HEK293 (cell line): ENCODE results near the gene TAF5L.

Experiments
- CTCF ChIA-PET: fragments of 350-600 bp; formaldehyde crosslinking; extraction: SDS; loops from one replicate; lab custom pipeline; 2021; ENCODE audit warnings: antibody characterized with exemption; lab: Yijun Ruan, JAX
- POLR2A ChIA-PET: fragments of 300-600 bp; formaldehyde crosslinking; extraction: SDS; loops from one replicate; lab custom pipeline; 2020; ENCODE audit warnings: antibody characterized with exemption, inconsistent platforms; lab: Yijun Ruan, JAX
- H3K27ac ChIP-seq: fragments of 200-500 bp; sonication (Bioruptor generic); 2 replicates; pipeline ENCODE4 v1.5.1; 2014; ENCODE audit warnings: low read depth, low read length, control low read depth, inconsistent platforms; ENCODE audit errors: extremely low read depth
- H3K36me3 ChIP-seq, 2 experiments: fragments of 200-500 bp in 1 of 2; sonication (Bioruptor generic) in 1 of 2; 1 replicate in 1 of 2; 2 replicates in 1 of 2; pipeline ENCODE4 v1.5.1; 2014 to 2017; ENCODE audit warnings: inconsistent platforms in 2 of 2, low read length in 2 of 2; ENCODE audit not compliant: control insufficient read depth in 2 of 2, insufficient read depth in 1 of 2
- H3K4me1 ChIP-seq: fragments of 200-500 bp; sonication (Bioruptor generic); 2 replicates; pipeline ENCODE4 v1.5.1; 2014; ENCODE audit warnings: mild to moderate bottlenecking, low read length, inconsistent platforms; ENCODE audit not compliant: control insufficient read depth, insufficient read depth
- H3K4me3 ChIP-seq: 2 replicates; pipeline ENCODE4 v1.5.1; 2011; ENCODE audit warnings: low read depth, mild to moderate bottlenecking, control low read depth, low read length, moderate library complexity
- H3K9me3 ChIP-seq: fragments of 200-500 bp; sonication (Bioruptor generic); 2 replicates; pipeline ENCODE4 v1.5.1; 2014; ENCODE audit warnings: low read depth, low read length, inconsistent platforms; ENCODE audit not compliant: control insufficient read depth, insufficient read depth
- GLI2 ChIP-seq: fragments of 450-650 bp; formaldehyde crosslinking; IDR thresholded peaks from 2 replicates; pipeline ENCODE4; 2017; ENCODE audit warnings: missing biosample characterization, missing genetic modification characterization, low read depth, borderline replicate concordance
- KLF1 ChIP-seq: fragments of 450-650 bp; formaldehyde crosslinking; IDR thresholded peaks from 2 replicates; pipeline ENCODE4 v1.5.1; 2016; ENCODE audit warnings: missing biosample characterization, missing genetic modification characterization
- PRDM1 ChIP-seq: fragments of 450-650 bp; formaldehyde crosslinking; IDR thresholded peaks from 2 replicates; pipeline ENCODE4; 2016; ENCODE audit warnings: missing biosample characterization, missing genetic modification characterization
- SP7 ChIP-seq: fragments of 450-650 bp; formaldehyde crosslinking; IDR thresholded peaks from 2 replicates; pipeline ENCODE4 v1.5.1; 2016; ENCODE audit warnings: missing biosample characterization, missing genetic modification characterization
- WT1 ChIP-seq: fragments of 450-650 bp; formaldehyde crosslinking; IDR thresholded peaks from 2 replicates; pipeline ENCODE4 v1.5.1; 2016; ENCODE audit warnings: missing biosample characterization, missing genetic modification characterization
- ZFP37 ChIP-seq: fragments of 450-650 bp; formaldehyde crosslinking; IDR thresholded peaks from 2 replicates; pipeline ENCODE4 v1.5.1; 2016; ENCODE audit warnings: missing biosample characterization, missing genetic modification characterization
- ZIC2 ChIP-seq: fragments of 450-650 bp; formaldehyde crosslinking; IDR thresholded peaks from 2 replicates; pipeline ENCODE4 v1.5.1; 2016; ENCODE audit warnings: missing biosample characterization, missing genetic modification characterization
- ZNF202 ChIP-seq: fragments of 450-650 bp; formaldehyde crosslinking; IDR thresholded peaks from 2 replicates; pipeline ENCODE4 v1.5.1; 2016; ENCODE audit warnings: missing biosample characterization, missing genetic modification characterization, borderline replicate concordance
- ZNF23 ChIP-seq: fragments of 450-650 bp; formaldehyde crosslinking; IDR thresholded peaks from 2 replicates; pipeline ENCODE4 v1.5.1; 2016; ENCODE audit warnings: missing biosample characterization, missing genetic modification characterization, borderline replicate concordance
- ZNF239 ChIP-seq: fragments of 450-650 bp; formaldehyde crosslinking; IDR thresholded peaks from 2 replicates; pipeline ENCODE4 v1.5.1; 2016; ENCODE audit warnings: missing biosample characterization, missing genetic modification characterization
- ZNF335 ChIP-seq: fragments of 450-650 bp; formaldehyde crosslinking; conservative IDR thresholded peaks from 2 replicates; pipeline ENCODE4 v1.5.1; 2016; ENCODE audit warnings: missing biosample characterization, missing genetic modification characterization
- ZNF366 ChIP-seq: fragments of 450-650 bp; formaldehyde crosslinking; conservative IDR thresholded peaks from 2 replicates; pipeline ENCODE4 v1.5.1; 2016; ENCODE audit warnings: missing biosample characterization, missing genetic modification characterization
- ZNF37A ChIP-seq: fragments of 450-650 bp; IDR thresholded peaks from 2 replicates; pipeline ENCODE4 v1.5.1; 2018; ENCODE audit warnings: missing biosample characterization, missing genetic modification characterization
- ZNF529 ChIP-seq: fragments of 450-650 bp; formaldehyde crosslinking; IDR thresholded peaks from 2 replicates; pipeline ENCODE4 v1.5.1; 2017; ENCODE audit warnings: missing genetic modification characterization, missing biosample characterization; ENCODE audit not compliant: insufficient replicate concordance
- ZNF560 ChIP-seq: fragments of 450-650 bp; formaldehyde crosslinking; IDR thresholded peaks from 2 replicates; pipeline ENCODE4 v1.5.1; 2017; ENCODE audit warnings: missing biosample characterization, missing genetic modification characterization, borderline replicate concordance
- ZNF670 ChIP-seq: fragments of 450-650 bp; formaldehyde crosslinking; IDR thresholded peaks from 2 replicates; pipeline ENCODE4 v1.5.1; 2016; ENCODE audit warnings: missing biosample characterization, missing genetic modification characterization, low read depth
- ZNF747 ChIP-seq: fragments of 450-650 bp; formaldehyde crosslinking; IDR thresholded peaks from 2 replicates; pipeline ENCODE4 v1.5.1; 2016; ENCODE audit warnings: missing biosample characterization, missing genetic modification characterization
- TF ChIP-seq, protein P1 (sequence below): fragments of 450-650 bp; formaldehyde crosslinking; IDR thresholded peaks from 2 replicates; pipeline ENCODE4 v1.5.1; 2016; ENCODE audit warnings: missing biosample characterization, missing genetic modification characterization
- TF ChIP-seq, protein P2 (sequence below): fragments of 450-650 bp; formaldehyde crosslinking; IDR thresholded peaks from 2 replicates; pipeline ENCODE4 v1.5.1; 2016; ENCODE audit warnings: missing biosample characterization, missing genetic modification characterization
- TF ChIP-seq, protein P3 (sequence below): fragments of 450-650 bp; formaldehyde crosslinking; IDR thresholded peaks from 2 replicates; pipeline ENCODE4 v1.5.1; 2016; ENCODE audit warnings: missing biosample characterization, missing genetic modification characterization
- TF ChIP-seq, protein P4 (sequence below): fragments of 450-650 bp; formaldehyde crosslinking; IDR thresholded peaks from 2 replicates; pipeline ENCODE4 v1.5.1; 2017; ENCODE audit warnings: missing biosample characterization, missing genetic modification characterization
- TF ChIP-seq, protein P5 (sequence below): fragments of 450-650 bp; formaldehyde crosslinking; IDR thresholded peaks from 2 replicates; pipeline ENCODE4 v1.5.1; 2016; ENCODE audit warnings: missing biosample characterization, missing genetic modification characterization, low read depth
- TF ChIP-seq, protein P6 (sequence below): sonication (generic); formaldehyde crosslinking; IDR thresholded peaks from 2 replicates; pipeline ENCODE4 v1.8.1; 2022; ENCODE audit warnings: mild to moderate bottlenecking, moderate library complexity, missing genetic modification reagents

The TAF5L gene

DNA sequence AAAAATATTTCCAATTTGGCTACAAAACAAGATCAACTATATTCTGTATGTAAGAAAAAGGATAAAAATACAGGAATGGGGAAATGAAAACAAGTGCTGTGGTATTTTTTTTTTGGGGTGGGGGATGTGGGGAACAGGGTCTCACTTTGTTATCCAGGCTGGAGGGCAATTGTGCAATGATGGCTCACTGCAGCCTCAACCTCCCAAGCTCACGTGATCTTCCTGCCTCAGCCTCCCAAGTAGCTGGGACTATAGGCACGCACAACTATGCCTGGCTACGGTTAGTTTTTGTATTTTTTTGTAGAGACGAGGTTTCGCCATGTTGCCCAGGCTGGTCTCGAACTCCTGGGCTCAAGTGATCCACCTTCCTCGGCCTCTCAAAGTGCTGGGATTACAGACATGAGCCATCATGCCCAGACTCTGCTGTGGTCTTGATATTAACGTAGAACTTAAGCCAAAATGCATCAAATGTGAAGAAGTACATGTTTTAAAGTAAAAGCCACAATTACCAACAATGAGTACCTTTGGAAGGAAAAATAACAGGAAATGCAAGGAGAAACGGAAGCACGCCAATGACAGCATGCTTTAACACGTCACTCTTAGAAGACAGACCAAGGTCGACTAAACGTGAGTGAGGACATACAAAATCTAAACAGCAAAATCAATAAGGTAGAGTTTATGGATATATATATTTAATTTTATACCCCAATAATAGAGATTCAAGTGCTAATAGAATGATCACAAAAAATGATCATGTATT lies 58.6 kb downstream of the TAF5L start:
- TF ChIP-seq, protein P1, sequence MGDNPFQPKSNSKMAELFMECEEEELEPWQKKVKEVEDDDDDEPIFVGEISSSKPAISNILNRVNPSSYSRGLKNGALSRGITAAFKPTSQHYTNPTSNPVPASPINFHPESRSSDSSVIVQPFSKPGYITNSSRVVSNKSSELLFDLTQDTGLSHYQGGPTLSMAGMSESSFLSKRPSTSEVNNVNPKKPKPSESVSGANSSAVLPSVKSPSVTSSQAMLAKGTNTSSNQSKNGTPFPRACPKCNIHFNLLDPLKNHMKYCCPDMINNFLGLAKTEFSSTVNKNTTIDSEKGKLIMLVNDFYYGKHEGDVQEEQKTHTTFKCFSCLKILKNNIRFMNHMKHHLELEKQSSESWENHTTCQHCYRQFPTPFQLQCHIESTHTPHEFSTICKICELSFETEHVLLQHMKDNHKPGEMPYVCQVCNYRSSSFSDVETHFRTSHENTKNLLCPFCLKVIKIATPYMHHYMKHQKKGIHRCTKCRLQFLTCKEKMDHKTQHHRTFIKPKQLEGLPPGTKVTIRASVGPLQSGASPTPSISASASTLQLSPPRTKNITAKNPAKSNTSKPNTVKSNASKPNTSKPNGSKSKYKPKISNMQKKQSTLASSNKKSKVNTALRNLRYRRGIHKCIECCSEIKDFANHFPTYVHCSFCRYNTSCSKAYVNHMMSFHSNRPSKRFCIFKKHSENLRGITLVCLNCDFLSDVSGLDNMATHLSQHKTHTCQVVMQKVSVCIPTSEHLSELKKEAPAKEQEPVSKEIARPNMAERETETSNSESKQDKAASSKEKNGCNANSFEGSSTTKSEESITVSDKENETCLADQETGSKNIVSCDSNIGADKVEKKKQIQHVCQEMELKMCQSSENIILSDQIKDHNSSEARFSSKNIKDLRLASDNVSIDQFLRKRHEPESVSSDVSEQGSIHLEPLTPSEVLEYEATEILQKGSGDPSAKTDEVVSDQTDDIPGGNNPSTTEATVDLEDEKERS = no peak
- TF ChIP-seq ZIC2 = no peak
- CTCF ChIA-PET = interaction anchor here (1.0 to 1.5 kb wide), 3 partner anchors 8 to 57 kb away, joined by 3 to 6 read pairs (median 5); partner anchors contain the start of gene ABCB10
- no peak overlapping the region for H3K4me3 ChIP-seq
- H3K36me3 ChIP-seq = no peaks in the 10 kb centered on the region
- no peaks in the 10 kb centered on the region for H3K9me3 ChIP-seq
- no peak overlapping the region for H3K27ac ChIP-seq
- POLR2A ChIA-PET = no interaction called here
- H3K4me1 ChIP-seq = peaks cover 7% of the 10 kb centered on the region

DNA sequence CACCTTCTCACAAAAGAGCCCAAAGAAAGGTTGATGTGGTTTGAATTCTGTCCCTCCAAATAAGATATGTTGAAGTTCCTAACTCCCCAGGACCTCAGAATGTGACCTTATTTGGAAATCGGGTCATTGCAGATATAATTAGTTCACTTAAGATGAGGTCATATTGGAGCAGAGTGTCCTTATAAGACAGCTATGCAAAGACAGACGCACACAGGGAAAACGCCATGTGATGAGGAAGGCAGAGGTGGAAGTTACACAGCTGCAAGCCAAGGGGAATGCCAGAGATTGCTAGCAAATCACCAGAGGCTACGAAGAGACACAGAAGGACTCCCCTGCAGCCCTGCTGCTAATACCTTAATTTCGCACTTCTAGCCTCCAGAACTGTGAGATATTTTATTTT lies 62.2 kb downstream of the TAF5L start:
- ChIA-PET CTCF (interaction anchor here (1.0 to 1.3 kb wide), 3 partner anchors 12 to 71 kb away, joined by 3 to 5 read pairs (median 4); no protein-coding TSS in a partner anchor), POLR2A (interaction anchor here (0.6 to 1.3 kb wide), 6 partner anchors 13 to 570 kb away, joined by 3 to 8 read pairs (median 4); partner anchors contain the start of genes NUP133, TAF5L and URB2)
- TF ChIP-seq ZNF335 (tag by site-specific recombination) (peak; percentile 26; the same call in 1 of the 2 replicates), ZNF366 (tag by site-specific recombination) (peak; percentile 67), KLF1 (tag by site-specific recombination) (no peak), ZNF747 (tag by site-specific recombination) (no peak), SP7 (no peak), ZNF670 (tag by site-specific recombination) (no peak), PRDM1 (peak; percentile 58; the same call in 1 of the 2 replicates), ZNF529 (tag by site-specific recombination) (no peak), ZNF202 (tag by site-specific recombination) (no peak), ZNF239 (tag by site-specific recombination) (no peak), ZNF560 (tag by site-specific recombination) (no peak), GLI2 (tag by site-specific recombination) (0 out of 2 replicates have a peak, but pooled peaks have one; percentile 9), WT1 (tag by site-specific recombination) (no peak), ZNF23 (tag by site-specific recombination) (no peak), ZFP37 (tag by site-specific recombination) (peak; percentile 61; the same call in 1 of the 2 replicates), ZNF37A (tag by site-specific recombination) (no peak)
- TF ChIP-seq, protein P2, sequence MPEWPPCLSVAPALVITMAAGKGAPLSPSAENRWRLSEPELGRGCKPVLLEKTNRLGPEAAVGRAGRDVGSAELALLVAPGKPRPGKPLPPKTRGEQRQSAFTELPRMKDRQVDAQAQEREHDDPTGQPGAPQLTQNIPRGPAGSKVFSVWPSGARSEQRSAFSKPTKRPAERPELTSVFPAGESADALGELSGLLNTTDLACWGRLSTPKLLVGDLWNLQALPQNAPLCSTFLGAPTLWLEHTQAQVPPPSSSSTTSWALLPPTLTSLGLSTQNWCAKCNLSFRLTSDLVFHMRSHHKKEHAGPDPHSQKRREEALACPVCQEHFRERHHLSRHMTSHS (tag by site-specific recombination) = no peak
- TF ChIP-seq, protein P3, sequence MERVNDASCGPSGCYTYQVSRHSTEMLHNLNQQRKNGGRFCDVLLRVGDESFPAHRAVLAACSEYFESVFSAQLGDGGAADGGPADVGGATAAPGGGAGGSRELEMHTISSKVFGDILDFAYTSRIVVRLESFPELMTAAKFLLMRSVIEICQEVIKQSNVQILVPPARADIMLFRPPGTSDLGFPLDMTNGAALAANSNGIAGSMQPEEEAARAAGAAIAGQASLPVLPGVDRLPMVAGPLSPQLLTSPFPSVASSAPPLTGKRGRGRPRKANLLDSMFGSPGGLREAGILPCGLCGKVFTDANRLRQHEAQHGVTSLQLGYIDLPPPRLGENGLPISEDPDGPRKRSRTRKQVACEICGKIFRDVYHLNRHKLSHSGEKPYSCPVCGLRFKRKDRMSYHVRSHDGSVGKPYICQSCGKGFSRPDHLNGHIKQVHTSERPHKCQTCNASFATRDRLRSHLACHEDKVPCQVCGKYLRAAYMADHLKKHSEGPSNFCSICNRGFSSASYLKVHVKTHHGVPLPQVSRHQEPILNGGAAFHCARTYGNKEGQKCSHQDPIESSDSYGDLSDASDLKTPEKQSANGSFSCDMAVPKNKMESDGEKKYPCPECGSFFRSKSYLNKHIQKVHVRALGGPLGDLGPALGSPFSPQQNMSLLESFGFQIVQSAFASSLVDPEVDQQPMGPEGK (tag by site-specific recombination) = no peak
- TF ChIP-seq, protein P4, sequence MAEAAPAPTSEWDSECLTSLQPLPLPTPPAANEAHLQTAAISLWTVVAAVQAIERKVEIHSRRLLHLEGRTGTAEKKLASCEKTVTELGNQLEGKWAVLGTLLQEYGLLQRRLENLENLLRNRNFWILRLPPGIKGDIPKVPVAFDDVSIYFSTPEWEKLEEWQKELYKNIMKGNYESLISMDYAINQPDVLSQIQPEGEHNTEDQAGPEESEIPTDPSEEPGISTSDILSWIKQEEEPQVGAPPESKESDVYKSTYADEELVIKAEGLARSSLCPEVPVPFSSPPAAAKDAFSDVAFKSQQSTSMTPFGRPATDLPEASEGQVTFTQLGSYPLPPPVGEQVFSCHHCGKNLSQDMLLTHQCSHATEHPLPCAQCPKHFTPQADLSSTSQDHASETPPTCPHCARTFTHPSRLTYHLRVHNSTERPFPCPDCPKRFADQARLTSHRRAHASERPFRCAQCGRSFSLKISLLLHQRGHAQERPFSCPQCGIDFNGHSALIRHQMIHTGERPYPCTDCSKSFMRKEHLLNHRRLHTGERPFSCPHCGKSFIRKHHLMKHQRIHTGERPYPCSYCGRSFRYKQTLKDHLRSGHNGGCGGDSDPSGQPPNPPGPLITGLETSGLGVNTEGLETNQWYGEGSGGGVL = no peak
- TF ChIP-seq, protein P5, sequence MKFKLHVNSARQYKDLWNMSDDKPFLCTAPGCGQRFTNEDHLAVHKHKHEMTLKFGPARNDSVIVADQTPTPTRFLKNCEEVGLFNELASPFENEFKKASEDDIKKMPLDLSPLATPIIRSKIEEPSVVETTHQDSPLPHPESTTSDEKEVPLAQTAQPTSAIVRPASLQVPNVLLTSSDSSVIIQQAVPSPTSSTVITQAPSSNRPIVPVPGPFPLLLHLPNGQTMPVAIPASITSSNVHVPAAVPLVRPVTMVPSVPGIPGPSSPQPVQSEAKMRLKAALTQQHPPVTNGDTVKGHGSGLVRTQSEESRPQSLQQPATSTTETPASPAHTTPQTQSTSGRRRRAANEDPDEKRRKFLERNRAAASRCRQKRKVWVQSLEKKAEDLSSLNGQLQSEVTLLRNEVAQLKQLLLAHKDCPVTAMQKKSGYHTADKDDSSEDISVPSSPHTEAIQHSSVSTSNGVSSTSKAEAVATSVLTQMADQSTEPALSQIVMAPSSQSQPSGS (tag by site-specific recombination) = peak; percentile 85
- TF ChIP-seq, protein P6, sequence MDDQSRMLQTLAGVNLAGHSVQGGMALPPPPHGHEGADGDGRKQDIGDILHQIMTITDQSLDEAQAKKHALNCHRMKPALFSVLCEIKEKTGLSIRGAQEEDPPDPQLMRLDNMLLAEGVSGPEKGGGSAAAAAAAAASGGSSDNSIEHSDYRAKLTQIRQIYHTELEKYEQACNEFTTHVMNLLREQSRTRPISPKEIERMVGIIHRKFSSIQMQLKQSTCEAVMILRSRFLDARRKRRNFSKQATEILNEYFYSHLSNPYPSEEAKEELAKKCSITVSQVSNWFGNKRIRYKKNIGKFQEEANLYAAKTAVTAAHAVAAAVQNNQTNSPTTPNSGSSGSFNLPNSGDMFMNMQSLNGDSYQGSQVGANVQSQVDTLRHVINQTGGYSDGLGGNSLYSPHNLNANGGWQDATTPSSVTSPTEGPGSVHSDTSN = no peak

More for the DNA sequence above, 62.2 kb downstream of the TAF5L start:
- no peak overlapping the region for H3K4me3 ChIP-seq
- H3K36me3 ChIP-seq = no peaks in the 10 kb centered on the region
- no peaks in the 10 kb centered on the region for H3K9me3 ChIP-seq
- no peak overlapping the region for H3K27ac ChIP-seq
- 0 out of 2 replicates have a peak, but pooled peaks cover 2% of the 10 kb centered on the region for H3K4me1 ChIP-seq
